Stimulated activated CD4-positive, alpha-beta T cell treated with anti-CD3 and anti-CD28 coated beads, Interleukin-12 subunit alpha, Interleukin-12 subunit beta, amount 100 ng/mL, for 48 hours (primary cell): ENCODE results near the gene VPS26B.

Experiments used
- DNase-seq, 3 donors: peaks; one replicate each; pipeline ENCODE4 v3.0.0-alpha.2; 2020; ENCODE audit warnings: low read depth in 2 of 3, low spot score in 1 of 3

The VPS26B gene

DNA sequence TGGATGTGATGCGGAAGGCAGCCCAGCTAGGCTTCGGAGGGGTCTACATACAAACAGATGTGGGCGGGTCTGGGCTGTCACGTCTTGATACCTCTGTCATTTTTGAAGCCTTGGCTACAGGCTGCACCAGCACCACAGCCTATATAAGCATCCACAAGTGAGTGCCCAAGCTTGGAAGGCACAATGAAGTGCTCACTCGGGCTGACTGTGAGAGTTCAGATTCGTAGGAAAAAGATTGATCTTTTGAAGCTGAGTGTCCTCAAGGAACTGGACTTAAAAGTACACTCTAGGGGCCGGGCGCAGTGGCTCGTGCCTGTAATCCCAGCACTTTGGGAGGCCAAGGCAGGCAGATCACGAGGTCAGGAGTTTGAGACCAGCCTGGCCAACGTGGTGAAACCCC lies 32.6 kb downstream of the VPS26B start:
- DNase-seq, result no peak

GRCh38 chr11:134258577-134258976 lies 34.1 kb downstream of the VPS26B start:
- no peak for DNase-seq

GRCh38 chr11:134260503-134260902 lies 36.0 kb downstream of the VPS26B start:
- no peak for DNase-seq

GRCh38 chr11:134260983-134261382 lies 36.5 kb downstream of the VPS26B start:
- no peak for DNase-seq

- DNase-seq, result peak in 1 of 3 donors; percentile 27
Measured at GRCh38 chr11:134261626-134262488, 37.4 kb downstream of the VPS26B start.

DNA sequence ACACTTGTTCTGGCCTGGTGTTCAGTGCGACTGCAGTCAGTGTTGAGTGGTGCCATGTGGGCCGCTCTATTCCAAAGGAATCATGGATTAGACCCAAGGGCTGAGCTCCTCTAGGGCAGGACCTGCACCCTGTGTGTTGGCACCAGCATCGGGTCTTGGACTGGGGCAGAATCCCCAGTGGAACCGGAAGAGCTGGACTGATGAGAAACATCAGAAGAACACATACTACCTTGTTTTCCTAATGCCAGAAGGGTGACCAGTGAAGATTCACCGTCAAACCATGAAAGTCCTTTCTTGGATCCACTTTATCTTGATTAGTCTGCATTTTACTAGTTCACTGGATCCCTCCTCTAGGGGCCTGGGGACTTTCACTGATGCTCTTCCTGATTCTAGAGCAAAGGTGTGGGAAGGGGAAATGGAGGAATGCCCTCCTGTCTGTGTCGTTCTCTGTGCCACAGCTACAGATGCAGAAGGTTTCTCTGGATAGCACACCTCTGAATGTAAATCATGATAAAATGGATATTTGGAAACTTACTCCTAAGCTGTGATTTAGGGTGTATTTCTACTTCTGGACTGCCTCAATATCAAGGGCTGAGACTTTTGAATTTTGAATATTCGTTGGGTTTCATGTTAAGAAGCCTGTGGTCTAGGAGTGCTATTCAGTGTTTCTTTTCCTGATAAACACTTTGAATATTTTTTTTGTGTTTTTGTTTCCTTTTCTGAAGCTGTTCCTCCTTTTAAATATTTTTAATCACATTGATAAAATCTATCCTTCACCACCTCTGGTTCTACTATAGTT lies 40.7 kb downstream of the VPS26B start:
- no peak for DNase-seq

DNA sequence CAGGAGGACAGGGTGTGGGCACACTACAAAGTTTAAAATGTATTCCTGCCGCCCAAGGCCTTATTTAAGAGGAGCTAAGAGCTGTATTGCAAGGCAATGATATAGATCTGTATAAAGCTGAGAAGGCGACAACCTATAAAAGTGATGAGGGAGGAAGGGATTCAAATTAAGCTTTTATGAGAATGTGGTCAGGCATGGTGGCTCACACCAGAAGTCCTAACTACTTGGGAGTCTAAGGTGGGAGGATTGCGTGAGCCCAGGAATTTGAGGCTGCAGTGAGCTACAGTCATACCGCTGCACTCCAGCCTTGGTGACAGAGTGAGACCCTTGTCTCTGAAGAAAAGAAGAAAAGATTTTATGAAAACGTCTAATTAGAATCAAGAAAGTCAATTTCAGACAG lies 42.0 kb downstream of the VPS26B start:
- no peak for DNase-seq

DNA sequence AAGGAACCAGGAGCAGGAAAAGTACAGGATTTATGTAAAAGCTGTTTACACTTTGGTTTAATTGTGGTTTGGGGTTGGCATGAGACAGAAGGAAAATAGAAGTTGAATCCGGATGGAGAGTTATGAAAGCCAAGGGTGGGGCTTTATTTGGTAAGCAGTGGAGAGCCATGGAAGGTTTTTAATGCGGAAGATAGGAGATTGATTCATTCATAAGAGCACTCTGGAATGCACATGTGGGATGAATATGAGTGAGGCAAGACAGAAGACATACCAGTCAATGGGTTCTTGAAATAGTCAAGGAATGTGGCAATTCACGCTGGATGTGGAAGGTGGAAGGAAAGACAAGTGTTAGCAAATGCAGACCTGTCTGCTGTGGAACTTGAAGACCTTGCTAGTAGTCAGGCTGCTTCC lies 42.4 kb downstream of the VPS26B start:
- no peak for DNase-seq

DNA sequence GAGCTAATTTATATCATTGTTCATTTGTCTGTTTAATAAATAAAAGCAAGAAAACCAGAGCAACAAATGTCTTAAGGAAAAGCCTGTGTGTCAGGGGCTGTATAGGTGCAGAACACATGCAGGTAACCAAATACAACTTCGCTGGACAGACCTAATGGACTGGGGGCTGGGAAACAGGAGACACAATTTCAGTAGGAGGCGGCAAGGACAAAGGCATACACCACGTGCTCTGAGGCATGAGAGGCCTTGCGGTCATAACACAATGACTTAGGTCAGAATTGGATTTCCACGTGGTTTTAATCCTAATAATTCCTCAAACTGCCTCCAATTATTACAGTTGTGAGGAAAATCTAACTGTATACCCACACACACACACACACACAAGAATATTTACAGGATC lies 43.0 kb downstream of the VPS26B start:
- no peak for DNase-seq

DNA sequence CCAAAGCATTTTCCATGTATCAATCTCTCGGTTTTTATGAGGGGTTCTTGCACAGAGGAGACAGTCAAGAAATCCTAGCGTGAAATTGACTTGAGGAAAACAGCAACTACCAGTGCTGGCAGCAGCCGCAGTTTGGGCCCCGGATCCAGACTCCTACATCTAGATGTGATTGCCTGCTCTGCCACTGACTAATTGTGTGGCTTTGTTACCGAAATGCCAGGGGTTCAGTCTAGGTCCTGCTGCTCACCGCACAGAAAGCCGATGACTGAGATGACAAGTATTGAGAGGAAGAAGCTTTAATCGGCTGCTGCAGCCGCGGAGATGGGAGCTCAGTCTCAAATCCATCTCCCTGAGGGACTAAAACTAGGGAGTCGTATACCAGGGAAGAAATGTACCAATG lies 43.5 kb downstream of the VPS26B start:
- DNase-seq, result no peak

DNA sequence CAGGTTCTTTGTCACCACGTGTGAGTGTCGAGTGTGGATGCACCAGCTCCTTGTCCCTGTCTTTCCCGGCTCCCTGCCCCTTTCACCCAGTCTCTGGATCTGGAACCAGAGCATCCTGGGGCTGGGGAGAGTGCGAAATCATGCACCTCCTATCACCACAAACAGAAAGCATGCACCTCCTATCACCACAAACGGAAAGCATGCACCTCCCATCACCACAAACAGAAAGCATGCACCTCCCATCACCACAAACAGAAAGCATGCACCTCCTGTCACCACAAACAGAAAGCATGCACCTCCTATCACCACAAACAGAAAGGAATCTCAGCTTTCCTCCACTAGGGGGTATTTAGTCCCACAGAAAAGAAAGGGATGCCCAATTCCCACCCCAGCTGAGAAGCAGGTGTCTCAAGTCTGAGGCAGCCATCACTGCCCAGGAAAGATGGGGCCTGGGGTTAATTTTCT lies 45.8 kb downstream of the VPS26B start:
- DNase-seq, result no peak

DNA sequence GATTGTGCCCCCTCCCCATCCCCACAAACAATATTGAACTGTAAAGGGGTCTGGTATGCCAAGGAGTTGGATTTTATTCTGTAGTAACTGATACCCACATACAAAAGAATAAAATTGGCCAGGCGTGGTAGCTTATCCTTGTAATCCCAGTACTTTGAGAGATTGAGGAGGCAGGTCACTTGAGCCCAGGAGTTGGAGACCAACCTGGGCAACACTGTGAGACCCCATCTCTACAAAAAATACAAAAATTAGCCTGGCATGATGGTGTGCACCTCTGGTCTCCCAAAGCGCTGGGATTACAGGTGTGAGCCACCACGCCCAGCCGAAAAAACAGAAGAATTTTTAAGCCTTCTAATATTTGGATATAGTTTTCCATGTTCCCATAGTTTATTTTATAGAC lies 47.5 kb downstream of the VPS26B start:
- DNase-seq, result no peak

GRCh38 chr11:134272381-134273316 lies 48.2 kb downstream of the VPS26B start:
- DNase-seq, result no peak

DNA sequence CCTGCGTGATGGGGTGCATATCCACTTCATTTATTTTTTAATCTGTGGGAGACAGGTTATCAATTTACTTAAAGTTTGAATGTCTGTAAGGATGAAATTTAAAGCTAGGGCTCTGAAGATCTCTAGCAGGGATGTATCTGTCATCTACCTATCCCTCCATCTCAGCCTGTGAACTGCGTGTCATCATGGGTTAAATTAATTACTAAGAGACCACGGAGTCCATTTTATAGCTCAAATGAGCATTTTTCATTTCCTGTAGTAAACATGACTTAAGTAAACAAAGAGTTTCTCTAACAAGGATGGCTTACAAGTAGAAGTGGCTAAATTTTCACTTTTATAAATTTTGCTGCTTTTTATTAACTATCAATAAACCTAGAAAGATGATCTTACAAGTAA lies 48.8 kb downstream of the VPS26B start:
- DNase-seq, result no peak

- DNase-seq, result no peak
Measured at GRCh38 chr11:134275188-134275533, 50.7 kb downstream of the VPS26B start.

DNA sequence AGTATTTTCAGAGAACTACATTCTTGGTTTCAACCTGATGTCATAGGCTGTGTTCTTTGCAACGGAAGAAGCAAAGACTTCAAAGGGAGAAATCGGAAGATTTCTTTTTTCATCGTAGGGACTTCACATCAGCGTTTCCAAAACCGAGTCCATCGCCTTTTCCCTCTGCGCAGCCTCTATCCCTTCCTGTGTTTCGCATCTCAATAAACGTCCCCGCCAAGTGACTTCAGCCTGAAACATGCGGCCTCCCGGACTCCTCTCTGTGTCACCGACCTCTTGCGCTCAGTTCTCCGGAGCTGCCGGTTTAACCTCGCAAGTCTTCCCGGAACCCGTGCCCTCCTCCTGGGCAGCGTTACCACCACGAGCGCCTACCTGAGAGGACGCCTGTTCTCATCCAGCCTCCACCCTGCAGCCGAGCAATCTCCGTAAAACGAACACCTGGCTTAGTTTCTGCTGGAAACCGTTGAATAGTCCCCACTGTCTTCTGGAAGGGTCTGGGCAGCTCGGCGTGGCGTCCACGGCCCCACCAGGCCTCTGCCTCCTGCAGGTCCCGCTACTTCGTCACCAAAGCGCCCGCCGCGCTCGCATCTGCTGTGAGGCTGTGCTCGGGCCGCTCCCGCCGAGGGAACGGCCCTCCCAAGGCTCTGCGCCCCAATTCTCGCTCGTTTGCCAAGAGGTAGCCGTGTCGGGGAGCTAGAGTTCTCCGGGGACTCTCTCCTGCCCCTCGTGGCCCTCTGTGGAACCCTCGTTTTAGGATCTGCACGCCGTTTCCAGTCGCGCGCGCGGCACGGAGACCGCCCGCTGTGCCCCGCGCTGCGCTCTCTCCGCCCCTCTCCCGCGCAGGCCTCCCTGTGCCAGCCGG lies 51.3 kb downstream of the VPS26B start, which contains the start of gene GLB1L3:
TSS of gene GLB1L3 (plus strand) at position 846 of the 862 bp plus-strand sequence. CDS start 362 bp downstream, outside the sequence.
- peak; percentile 65 to 70 (median 68) for DNase-seq

- DNase-seq, result no peak
Measured at GRCh38 chr11:134276396-134277182, 52.1 kb downstream of the VPS26B start.

DNA sequence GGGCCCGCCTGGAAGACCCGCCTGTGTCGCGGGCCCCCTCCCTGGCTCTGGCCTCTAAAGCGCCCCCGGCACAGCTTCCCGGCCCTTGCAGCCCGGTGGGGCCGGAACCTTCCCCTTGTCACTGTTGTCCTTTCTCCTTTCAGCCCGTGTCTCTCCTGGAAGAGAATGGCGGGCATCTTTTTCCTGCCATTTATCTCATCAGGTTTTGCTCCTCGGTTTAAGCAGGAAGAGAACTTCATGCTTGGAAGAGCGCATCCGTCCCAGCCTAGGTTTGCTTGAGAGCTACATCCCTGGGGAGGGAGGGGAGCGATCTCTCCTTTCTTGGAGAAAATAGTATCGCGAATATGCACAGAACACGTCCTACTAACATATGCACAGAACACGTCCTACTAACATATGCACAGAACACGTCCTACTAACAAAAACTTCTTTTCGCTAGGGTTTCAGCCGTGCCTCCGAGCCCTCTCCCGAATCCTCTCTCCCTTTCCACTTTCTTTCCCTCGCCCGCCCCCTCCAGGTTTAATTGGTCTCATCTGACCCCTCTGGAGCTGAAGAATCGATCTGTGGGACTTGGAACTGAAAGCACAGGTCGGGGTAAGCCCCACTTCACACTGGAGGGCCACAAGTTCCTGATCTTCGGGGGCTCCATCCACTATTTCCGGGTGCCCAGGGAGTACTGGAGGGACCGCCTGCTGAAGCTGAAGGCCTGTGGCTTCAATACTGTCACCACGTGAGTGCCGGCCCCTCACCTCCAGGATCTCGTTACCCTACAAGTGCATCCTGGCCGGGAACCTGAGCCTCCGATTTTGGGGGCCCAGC lies 52.9 kb downstream of the VPS26B start:
- DNase-seq, result no peak
